HCT116 (cell line): ENCODE data around the gene SUPT3H. TPM values are rescaled to one million over a fixed set of nuclear protein-coding genes. Genes with fewer than 3 reads are reported as not detected.

ENCODE experiments used
- ATAC-seq: fragments of 200-7000 bp; cut with Tn5 transposase; 2 replicates; pipeline ENCODE4 v1.9.1; 2020; ENCODE audit warnings: mild to moderate bottlenecking, moderate library complexity
- BruUV-seq: library from RNA; stranded (reverse); fragments of 400-500 nt; replicated peaks from 2 replicates; lab custom pipeline; 2021; lab: Mats Ljungman, UMichigan
- CTCF ChIA-PET: fragments of 300-600 bp; sonication (Branson Sonifier 250); formaldehyde crosslinking; loops from one replicate; lab custom pipeline; 2021; ENCODE audit warnings: antibody characterized with exemption; lab: Charles Lee
- POLR2A ChIA-PET: fragments of 300-600, 350-600 bp; sonication (Branson Sonifier 250); formaldehyde crosslinking; loops from one replicate; lab custom pipeline; 2021; ENCODE audit warnings: antibody characterized with exemption; lab: Charles Lee
- RAD21 ChIA-PET, 2 experiments: fragments of 300-600 bp; sonication (Branson Sonifier 250); formaldehyde crosslinking; loops; one replicate each; lab custom pipeline; 2023; ENCODE audit warnings: low total read pairs in 2 of 2; ENCODE audit not compliant: uncharacterized antibody in 2 of 2, unreplicated experiment in 2 of 2, low non-redundant PET in 1 of 2; lab: Charles Lee
- DNase-seq: peaks from one replicate; pipeline ENCODE4 v3.0.0-alpha.2; 2010; ENCODE audit warnings: low read depth, low spot score
- H2AFZ ChIP-seq: fragments of 200-600 bp; shearing (Covaris generic), sonication (generic); 2 replicates; pipeline ENCODE4 v1.6.1; 2017; ENCODE audit warnings: low read depth, mixed run types, mixed read lengths, antibody characterized with exemption, low read length; ENCODE audit not compliant: poor library complexity, severe bottlenecking
- H3K27ac ChIP-seq: 2 replicates; pipeline ENCODE4 v1.5.1; 2012; ENCODE audit warnings: low read depth, low read length
- H3K27me3 ChIP-seq: fragments of 200-600 bp; sonication (generic); 2 replicates; pipeline ENCODE4 v1.6.1; 2016; ENCODE audit warnings: mixed run types, low read length, mixed read lengths; ENCODE audit not compliant: insufficient read depth
- H3K36me3 ChIP-seq, 2 experiments: fragments of 200-500 bp in 1 of 2; fragments of 200-600 bp in 1 of 2; sonication (Bioruptor generic) in 1 of 2; sonication (generic) in 1 of 2; 2 replicates each; pipeline versions ENCODE4 v1.5.1 to v1.6.1; 2014 to 2016; ENCODE audit warnings: low read length in 2 of 2, inconsistent platforms in 1 of 2, mixed read lengths in 1 of 2, mixed run types in 1 of 2; ENCODE audit not compliant: insufficient read depth in 2 of 2, control insufficient read depth in 1 of 2
- H3K4me1 ChIP-seq, 2 experiments: fragments of 200-600 bp in 1 of 2; sonication (generic) in 1 of 2; 2 replicates each; pipeline versions ENCODE4 v1.5.1 to v1.6.1; 2012 to 2017; ENCODE audit warnings: low read length in 2 of 2, inconsistent platforms in 1 of 2, mild to moderate bottlenecking in 1 of 2, mixed read lengths in 1 of 2, mixed run types in 1 of 2, moderate library complexity in 1 of 2; ENCODE audit not compliant: insufficient read depth in 2 of 2, control insufficient read depth in 1 of 2
- H3K4me2 ChIP-seq: fragments of 200-600 bp; sonication (generic); 2 replicates; pipeline ENCODE4 v1.6.1; 2017; ENCODE audit warnings: mixed run types, low read length, mixed read lengths
- H3K4me3 ChIP-seq, 2 experiments: fragments of 200-600 bp in 1 of 2; sonication (generic) in 1 of 2; replicated peaks in 1 of 2; 2 replicates each; pipeline ENCODE4 v1.5.1; 2011 to 2016; ENCODE audit warnings: low read length in 2 of 2, control low read depth in 1 of 2, low read depth in 1 of 2, mild to moderate bottlenecking in 1 of 2, mixed read lengths in 1 of 2, mixed run types in 1 of 2
- H3K79me2 ChIP-seq: fragments of 200-600 bp; sonication (generic); 2 replicates; pipeline ENCODE4 v1.6.1; 2017; ENCODE audit warnings: mild to moderate bottlenecking, mixed run types, low read length, moderate library complexity, mixed read lengths; ENCODE audit not compliant: insufficient read depth
- H3K9ac ChIP-seq: fragments of 200-600 bp; sonication (generic); 2 replicates; pipeline ENCODE4 v1.6.1; 2016; ENCODE audit warnings: low read length, mixed read lengths
- H3K9me2 ChIP-seq: fragments of 200-600 bp; sonication (generic), shearing (Covaris generic); 2 replicates; pipeline ENCODE4 v1.6.1; 2017; ENCODE audit warnings: mixed run types, mild to moderate bottlenecking, moderate library complexity; ENCODE audit not compliant: insufficient read depth
- H3K9me3 ChIP-seq, 2 experiments: fragments of 200-500 bp in 1 of 2; fragments of 200-600 bp in 1 of 2; sonication (Bioruptor generic) in 1 of 2; sonication (generic) in 1 of 2; 2 replicates each; pipeline ENCODE4 v1.6.1; 2014 to 2017; ENCODE audit warnings: low read length in 2 of 2, mixed read lengths in 2 of 2, inconsistent platforms in 1 of 2, low read depth in 1 of 2, mild to moderate bottlenecking in 1 of 2, mixed run types in 1 of 2, moderate library complexity in 1 of 2; ENCODE audit not compliant: control insufficient read depth in 1 of 2, insufficient read depth in 1 of 2
- H4K20me1 ChIP-seq: fragments of 200-600 bp; sonication (generic), shearing (Covaris generic); 2 replicates; pipeline ENCODE4 v1.6.1; 2017; ENCODE audit warnings: mixed run types, mild to moderate bottlenecking, moderate library complexity; ENCODE audit not compliant: insufficient read depth
- CBX3 ChIP-seq: IDR thresholded peaks from 2 replicates; pipeline ENCODE4 v1.6.1; 2012; ENCODE audit warnings: low read depth
- EGR1 ChIP-seq: IDR thresholded peaks from 2 replicates; pipeline ENCODE4 v1.6.1; 2012; ENCODE audit warnings: low read depth
- EZH2 ChIP-seq: fragments of 200-600 bp; sonication (generic); IDR thresholded peaks from 2 replicates; pipeline ENCODE4 v1.6.1; 2017; ENCODE audit warnings: antibody characterized with exemption, mixed run types
- JUND ChIP-seq: IDR thresholded peaks from 2 replicates; pipeline ENCODE4 v1.6.1; 2012
- POLR2A ChIP-seq: IDR thresholded peaks from 2 replicates; pipeline ENCODE4 v1.7.0; 2011; ENCODE audit warnings: borderline replicate concordance; ENCODE audit not compliant: insufficient read depth, insufficient read length; ENCODE audit errors: extremely low read depth
- RAD21 ChIP-seq: IDR thresholded peaks from 2 replicates; pipeline ENCODE4 v1.6.1; 2012; ENCODE audit warnings: low read depth, mild to moderate bottlenecking
- intact Hi-C: fragments of 100-400 bp; cut with micrococcal nuclease; formaldehyde crosslinking; loops from 2 replicates; pipeline ENCODE4 v1.10.0; 2022
- total RNA-seq: library from RNA; stranded (reverse); gene quantifications from one replicate; pipeline ENCODE4 v1.2.1, GENCODE V29; 2021; ENCODE audit not compliant: unreplicated experiment
- TF ChIP-seq, protein P1 (sequence below), 3 experiments: fragments of 200-600 bp in 1 of 3; sonication (generic) in 1 of 3; IDR thresholded peaks in 2 of 3; conservative IDR thresholded peaks in 1 of 3; 2 replicates each; pipeline ENCODE4 v1.5.1; 2012 to 2017; ENCODE audit warnings: low read depth in 2 of 3, low read length in 2 of 3, antibody characterized with exemption in 1 of 3, borderline replicate concordance in 1 of 3, control low read depth in 1 of 3, mild to moderate bottlenecking in 1 of 3, mixed read lengths in 1 of 3, mixed run types in 1 of 3, moderate library complexity in 1 of 3; ENCODE audit not compliant: insufficient read depth in 1 of 3
- TF ChIP-seq, protein P2 (sequence below): IDR thresholded peaks from 2 replicates; pipeline ENCODE4 v1.6.1; 2012
- TF ChIP-seq, protein P3 (sequence below): IDR thresholded peaks from 2 replicates; pipeline ENCODE4 v1.6.1; 2012

SUPT3H gene
- total RNA-seq, 1 experiment from 2014 or later: 7.4 TPM

DNA sequence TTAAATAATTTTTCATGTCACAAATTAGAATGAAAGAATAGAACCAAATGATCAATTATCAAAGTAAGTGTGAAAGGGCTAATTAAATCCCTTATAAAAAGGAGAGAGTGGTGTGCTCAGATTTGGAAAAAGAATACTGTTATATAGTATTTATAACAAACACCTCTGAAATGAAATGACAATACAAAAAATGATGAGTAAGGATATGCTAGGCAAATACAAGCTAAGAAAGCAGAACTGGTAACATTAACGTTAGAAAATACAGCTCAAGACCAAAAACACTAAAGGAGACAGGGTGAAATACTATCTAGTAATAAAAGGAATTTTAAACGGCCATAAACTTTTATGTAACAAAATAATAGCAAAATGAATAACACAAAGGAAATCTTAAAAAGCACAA lies 373.8 kb downstream of the SUPT3H start:
- Histone ChIP-seq H3K27ac (no peak overlapping the region), H3K36me3 (no peaks in the 10 kb centered on the region), H3K79me2 (no peaks in the 10 kb centered on the region), H4K20me1 (no peaks in the 10 kb centered on the region), H3K4me3 (no peak overlapping the region), H3K9me2 (no peaks in the 10 kb centered on the region), H3K4me2 (no peak overlapping the region), H3K4me1 (no peaks in the 10 kb centered on the region), H3K27me3 (no peaks in the 10 kb centered on the region), H3K9me3 (no peaks in the 10 kb centered on the region), H2AFZ (no peak overlapping the region), H3K9ac (no peak overlapping the region)
- DNase-seq (no peak), ATAC-seq (no peak)
- RAD21 ChIA-PET: no interaction called here
- POLR2A ChIA-PET: no interaction called here
- TF ChIP-seq CBX3 (no peak), EGR1 (no peak)
- TF ChIP-seq, protein P1, sequence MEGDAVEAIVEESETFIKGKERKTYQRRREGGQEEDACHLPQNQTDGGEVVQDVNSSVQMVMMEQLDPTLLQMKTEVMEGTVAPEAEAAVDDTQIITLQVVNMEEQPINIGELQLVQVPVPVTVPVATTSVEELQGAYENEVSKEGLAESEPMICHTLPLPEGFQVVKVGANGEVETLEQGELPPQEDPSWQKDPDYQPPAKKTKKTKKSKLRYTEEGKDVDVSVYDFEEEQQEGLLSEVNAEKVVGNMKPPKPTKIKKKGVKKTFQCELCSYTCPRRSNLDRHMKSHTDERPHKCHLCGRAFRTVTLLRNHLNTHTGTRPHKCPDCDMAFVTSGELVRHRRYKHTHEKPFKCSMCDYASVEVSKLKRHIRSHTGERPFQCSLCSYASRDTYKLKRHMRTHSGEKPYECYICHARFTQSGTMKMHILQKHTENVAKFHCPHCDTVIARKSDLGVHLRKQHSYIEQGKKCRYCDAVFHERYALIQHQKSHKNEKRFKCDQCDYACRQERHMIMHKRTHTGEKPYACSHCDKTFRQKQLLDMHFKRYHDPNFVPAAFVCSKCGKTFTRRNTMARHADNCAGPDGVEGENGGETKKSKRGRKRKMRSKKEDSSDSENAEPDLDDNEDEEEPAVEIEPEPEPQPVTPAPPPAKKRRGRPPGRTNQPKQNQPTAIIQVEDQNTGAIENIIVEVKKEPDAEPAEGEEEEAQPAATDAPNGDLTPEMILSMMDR (IDR thresholded peaks at IDR 0.05 in 2 of 3, conservative IDR thresholded peaks at IDR 0.05 in 1 of 3; ENCODE audit: borderline replicate concordance in 1 of 3, insufficient read depth in 1 of 3, low read depth in 2 of 3, low read length in 2 of 3): no peak
- TF ChIP-seq, protein P2, sequence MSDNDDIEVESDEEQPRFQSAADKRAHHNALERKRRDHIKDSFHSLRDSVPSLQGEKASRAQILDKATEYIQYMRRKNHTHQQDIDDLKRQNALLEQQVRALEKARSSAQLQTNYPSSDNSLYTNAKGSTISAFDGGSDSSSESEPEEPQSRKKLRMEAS: no peak
- TF ChIP-seq, protein P3, sequence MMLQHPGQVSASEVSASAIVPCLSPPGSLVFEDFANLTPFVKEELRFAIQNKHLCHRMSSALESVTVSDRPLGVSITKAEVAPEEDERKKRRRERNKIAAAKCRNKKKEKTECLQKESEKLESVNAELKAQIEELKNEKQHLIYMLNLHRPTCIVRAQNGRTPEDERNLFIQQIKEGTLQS: no peak
- CTCF ChIA-PET: no interaction called here
- intact Hi-C loops: no loop called here
- BruUV-seq: no TSS peak

DNA sequence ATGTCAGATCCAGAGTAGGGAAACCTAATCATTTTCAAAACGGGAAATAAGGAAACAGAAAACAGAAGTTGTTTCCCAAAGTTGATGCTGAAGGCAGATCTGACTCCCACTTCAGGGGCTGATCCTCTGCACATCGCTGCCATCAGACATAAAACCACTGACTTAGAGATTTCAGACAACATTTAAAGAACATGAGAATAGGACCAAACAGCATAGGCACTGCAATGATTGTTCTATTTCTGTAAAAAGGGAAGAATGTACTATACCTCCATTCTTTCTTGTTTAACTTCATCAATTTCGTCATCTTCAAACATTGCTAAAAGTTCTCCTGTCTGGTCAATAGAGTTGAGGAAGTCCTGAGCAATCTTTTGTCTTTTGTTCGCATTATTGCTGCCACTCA lies 374.3 kb downstream of the SUPT3H start:
- no TSS peak for BruUV-seq
- intact Hi-C loops: no loop called here

More for the DNA sequence above, 374.3 kb downstream of the SUPT3H start:
- no peaks in the 10 kb centered on the region for H3K27me3 ChIP-seq
- H3K27ac ChIP-seq: no peak overlapping the region
- RAD21 ChIA-PET: no interaction called here
- H3K36me3 ChIP-seq: no peaks in the 10 kb centered on the region
- TF ChIP-seq JUND (no peak), EGR1 (no peak), EZH2 (no peak), RAD21 (no peak), CBX3 (no peak), POLR2A (no peak)
- TF ChIP-seq, protein P1 (IDR thresholded peaks at IDR 0.05 in 2 of 3, conservative IDR thresholded peaks at IDR 0.05 in 1 of 3; ENCODE audit: borderline replicate concordance in 1 of 3, insufficient read depth in 1 of 3, low read depth in 2 of 3, low read length in 2 of 3): no peak
- TF ChIP-seq, protein P3: no peak
- H3K4me2 ChIP-seq: no peak overlapping the region
- DNase-seq: no peak
- POLR2A ChIA-PET: no interaction called here
- H3K9me3 ChIP-seq: no peaks in the 10 kb centered on the region
- H3K4me1 ChIP-seq: no peaks in the 10 kb centered on the region
- no peak for ATAC-seq
- no peaks in the 10 kb centered on the region for H3K9me2 ChIP-seq
- H2AFZ ChIP-seq: no peak overlapping the region
- no peak overlapping the region for H3K4me3 ChIP-seq
- CTCF ChIA-PET: no interaction called here
- no peaks in the 10 kb centered on the region for H3K79me2 ChIP-seq
- H4K20me1 ChIP-seq: no peaks in the 10 kb centered on the region
- H3K9ac ChIP-seq: no peak overlapping the region
